ENCODE results near the gene PTBP3.

DNA sequence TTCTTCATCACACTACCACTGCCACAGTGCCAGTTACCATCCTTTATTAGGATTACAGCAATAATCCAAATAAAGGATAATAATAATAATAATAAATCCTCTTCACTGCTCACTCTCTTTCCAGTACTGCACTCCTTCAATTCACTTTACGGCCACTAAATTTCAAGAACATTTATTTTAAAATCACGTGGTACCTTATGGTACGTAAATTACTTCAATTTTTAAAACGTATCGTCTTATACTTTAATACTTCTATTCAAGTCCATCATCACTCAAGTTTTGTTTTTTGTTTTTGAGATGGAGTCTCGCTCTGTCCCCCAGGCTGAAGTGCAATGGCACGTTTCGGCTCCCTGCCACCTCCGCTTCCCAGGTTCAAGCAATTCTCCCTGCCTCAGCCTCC lies 36.5 kb downstream of the PTBP3 start:
- no peak for TF ChIP-seq POLR2A (IDR thresholded peaks at IDR 0.05; ENCODE audit: low read length)
- TF ChIP-seq GATA1 (IDR thresholded peaks at IDR 0.05; ENCODE audit: low read depth, low read length): no peak

All from erythroblast (primary cell).